GM12874 (cell line): ENCODE data around the gene SAMD4A.

ENCODE experiments used
- CTCF ChIP-seq: IDR thresholded peaks from 2 replicates; pipeline ENCODE4 v1.5.1; 2011; ENCODE audit warnings: low read depth, mild to moderate bottlenecking, control low read depth, low read length, moderate library complexity; ENCODE audit not compliant: insufficient read depth

The SAMD4A gene

GRCh38 chr14:54590481-54590880 is 23.6 kb downstream of the SAMD4A start:
- TF ChIP-seq CTCF, result no peak

GRCh38 chr14:54591461-54591860 is 24.5 kb downstream of the SAMD4A start:
- TF ChIP-seq CTCF, result no peak

GRCh38 chr14:54591866-54592265 is 24.9 kb downstream of the SAMD4A start:
- no peak for TF ChIP-seq CTCF

- no peak for TF ChIP-seq CTCF
Observed at GRCh38 chr14:54593860-54594259, 26.9 kb downstream of the SAMD4A start.

- no peak for TF ChIP-seq CTCF
Observed at GRCh38 chr14:54594537-54594936, 27.6 kb downstream of the SAMD4A start.

GRCh38 chr14:54597795-54598443 is 31.0 kb downstream of the SAMD4A start:
- no peak for TF ChIP-seq CTCF

- no peak for TF ChIP-seq CTCF
Observed at GRCh38 chr14:54599966-54600716, 33.2 kb downstream of the SAMD4A start.
